ENCODE results near the gene DET1. TPM values are rescaled to one million over a fixed set of nuclear protein-coding genes. Genes with fewer than 3 reads are reported as not detected.

DET1 gene
- total RNA-seq, 1 donor from 2014 or later: 5.4 TPM

GRCh38 chr15:88489321-88489720 lies 57.2 kb downstream of the DET1 start:
- DNase-seq (no peak), ATAC-seq (peak; percentile 12)
- Histone ChIP-seq H3K36me3 (no peaks in the 10 kb centered on the region), H3K27me3 (no peaks in the 10 kb centered on the region), H3K4me1 (no peaks in the 10 kb centered on the region), H3K9me3 (no peaks in the 10 kb centered on the region), H3K4me3 (no peak overlapping the region), H3K27ac (no peak overlapping the region)
- intact Hi-C loops (cut with DNase I): no loop called here
- no peak for TF ChIP-seq CTCF (IDR thresholded peaks at IDR 0.05)

- no peaks in the 10 kb centered on the region for H3K27me3 ChIP-seq
- no peak for TF ChIP-seq CTCF (IDR thresholded peaks at IDR 0.05)
- no peaks in the 10 kb centered on the region for H3K36me3 ChIP-seq
Observed at GRCh38 chr15:88487796-88488523, 58.5 kb downstream of the DET1 start.

DNA sequence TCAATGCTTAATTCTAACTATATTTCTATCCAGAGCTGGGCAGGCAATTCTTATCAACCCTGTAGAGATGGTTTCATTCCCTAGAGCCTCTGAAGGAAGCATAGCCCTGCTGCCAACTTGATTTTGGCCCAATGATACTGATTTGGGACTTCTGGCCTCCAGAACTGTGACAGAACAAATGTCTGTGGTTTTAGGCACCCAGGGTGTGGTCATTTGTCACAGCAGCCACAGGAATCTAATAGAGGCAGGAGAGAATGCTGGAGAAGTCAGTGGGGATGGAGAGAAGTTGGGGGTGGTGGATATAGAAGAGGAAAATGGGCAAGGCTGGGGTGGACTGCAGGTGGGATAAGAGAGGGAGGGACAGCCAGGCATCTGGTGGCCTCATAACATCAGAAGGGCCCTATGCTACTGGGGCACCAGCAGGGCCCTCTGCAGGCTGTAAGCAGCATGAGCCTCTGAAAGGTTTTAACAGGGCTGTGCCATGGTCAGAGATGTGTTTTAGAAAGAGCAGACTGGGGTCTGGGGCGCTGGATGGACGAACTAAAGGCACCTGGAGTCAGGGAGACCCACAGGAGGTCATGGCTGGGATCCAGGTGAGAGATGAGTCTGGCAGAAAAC lies 59.2 kb downstream of the DET1 start:
- DNase-seq: no peak
- Histone ChIP-seq H3K27ac (no peak overlapping the region), H3K27me3 (no peaks in the 10 kb centered on the region), H3K4me1 (no peaks in the 10 kb centered on the region), H3K9me3 (no peaks in the 10 kb centered on the region), H3K4me3 (no peak overlapping the region), H3K36me3 (no peaks in the 10 kb centered on the region)
- no peak for TF ChIP-seq CTCF (IDR thresholded peaks at IDR 0.05)
- ATAC-seq: no peak
- intact Hi-C loops (cut with DNase I): no loop called here

More at GRCh38 chr15:88487796-88488523, 58.5 kb downstream of the DET1 start:
- H3K27ac ChIP-seq: no peak overlapping the region
- intact Hi-C loops (cut with DNase I): no loop called here
- ATAC-seq (no peak), DNase-seq (no peak)
- H3K4me1 ChIP-seq: no peaks in the 10 kb centered on the region
- no peaks in the 10 kb centered on the region for H3K9me3 ChIP-seq
- H3K4me3 ChIP-seq: no peak overlapping the region

- Histone ChIP-seq H3K4me1 (no peaks in the 10 kb centered on the region), H3K9me3 (no peaks in the 10 kb centered on the region), H3K27ac (no peak overlapping the region), H3K27me3 (no peaks in the 10 kb centered on the region), H3K36me3 (no peaks in the 10 kb centered on the region), H3K4me3 (no peak overlapping the region)
- intact Hi-C loops (cut with DNase I): no loop called here
- ATAC-seq: no peak
- no peak for TF ChIP-seq CTCF (IDR thresholded peaks at IDR 0.05)
- no peak for DNase-seq
Observed at GRCh38 chr15:88484682-88485331, 61.7 kb downstream of the DET1 start.

GRCh38 chr15:88482263-88482662 lies 64.2 kb downstream of the DET1 start:
- no peak for ATAC-seq
- no peak overlapping the region for H3K27ac ChIP-seq
- intact Hi-C loops (cut with DNase I): no loop called here
- no peak for DNase-seq
- H3K36me3 ChIP-seq: peaks cover 18% of the 10 kb centered on the region
- H3K27me3 ChIP-seq: no peaks in the 10 kb centered on the region
- H3K9me3 ChIP-seq: no peaks in the 10 kb centered on the region
- no peak for TF ChIP-seq CTCF (IDR thresholded peaks at IDR 0.05)
- H3K4me1 ChIP-seq: no peaks in the 10 kb centered on the region
- H3K4me3 ChIP-seq: no peak overlapping the region
